Mesenchymal stem cell (in vitro differentiated cells and primary cell): ENCODE measurements around the gene DLG4.
A peak's percentile ranks its signal among the peaks of the same experiment; 100 is the strongest.

ENCODE experiments used
- DNase-seq: peaks from one replicate; pipeline ENCODE4 v3.0.0-alpha.2; 2013
- H2AFZ ChIP-seq: one replicate; pipeline ENCODE4 v1.6.1; 2013; ENCODE audit warnings: low read depth, mild to moderate bottlenecking, control low read depth, inconsistent platforms, low read length, moderate library complexity
- H2AK5ac ChIP-seq: 2 replicates; pipeline ENCODE4 v1.6.1; 2013; ENCODE audit warnings: low read length, moderate library complexity, mild to moderate bottlenecking, inconsistent platforms; ENCODE audit not compliant: severe bottlenecking
- H2BK120ac ChIP-seq: one replicate; pipeline ENCODE4 v1.6.1; 2013; ENCODE audit warnings: low read depth, mild to moderate bottlenecking, inconsistent platforms, low read length, moderate library complexity
- H2BK12ac ChIP-seq, 2 experiments: one replicate each; pipeline ENCODE4 v1.6.1; 2013; ENCODE audit warnings: inconsistent platforms in 2 of 2, low read length in 2 of 2, mild to moderate bottlenecking in 2 of 2, moderate library complexity in 2 of 2, control low read depth in 1 of 2
- H2BK15ac ChIP-seq: one replicate; pipeline ENCODE4 v1.6.1; 2013; ENCODE audit warnings: mild to moderate bottlenecking, low read depth, inconsistent platforms; ENCODE audit not compliant: poor library complexity, severe bottlenecking
- H2BK5ac ChIP-seq: 2 replicates; pipeline ENCODE4 v1.6.1; 2013; ENCODE audit warnings: low read depth, mild to moderate bottlenecking, low read length, control low read depth, inconsistent platforms; ENCODE audit not compliant: poor library complexity, severe bottlenecking
- H3K14ac ChIP-seq, 2 experiments: one replicate each; pipeline ENCODE4 v1.6.1; 2013; ENCODE audit warnings: inconsistent platforms in 2 of 2, low read length in 2 of 2, control low read depth in 1 of 2, mild to moderate bottlenecking in 1 of 2, moderate library complexity in 1 of 2
- H3K18ac ChIP-seq, 2 experiments: one replicate each; pipeline ENCODE4 v1.6.1; 2013; ENCODE audit warnings: inconsistent platforms in 2 of 2, low read length in 2 of 2, control low read depth in 1 of 2, low read depth in 1 of 2, mild to moderate bottlenecking in 1 of 2
- H3K23ac ChIP-seq, 2 experiments: one replicate each; pipeline ENCODE4 v1.6.1; 2013; ENCODE audit warnings: inconsistent platforms in 2 of 2, low read length in 2 of 2, mild to moderate bottlenecking in 2 of 2, moderate library complexity in 2 of 2, control low read depth in 1 of 2
- H3K27ac ChIP-seq: 2 replicates; pipeline ENCODE4 v1.5.1; 2013; ENCODE audit warnings: mild to moderate bottlenecking, moderate library complexity, low read length, control low read depth, inconsistent platforms; ENCODE audit not compliant: poor library complexity, severe bottlenecking
- H3K27me3 ChIP-seq, 2 experiments: 2 replicates each; pipeline versions ENCODE4 v1.6.1 to v1.7.0; 2013; ENCODE audit warnings: low read length in 2 of 2, mild to moderate bottlenecking in 2 of 2, moderate library complexity in 2 of 2, control low read depth in 1 of 2, inconsistent platforms in 1 of 2; ENCODE audit not compliant: control insufficient read depth in 1 of 2, insufficient read depth in 1 of 2
- H3K36me3 ChIP-seq, 2 experiments: 2 replicates each; pipeline versions ENCODE4 v1.6.1 to v1.7.0; 2013; ENCODE audit warnings: low read length in 2 of 2, control low read depth in 1 of 2, inconsistent platforms in 1 of 2, low read depth in 1 of 2, mild to moderate bottlenecking in 1 of 2; ENCODE audit not compliant: insufficient read depth in 2 of 2, control insufficient read depth in 1 of 2
- H3K4ac ChIP-seq, 2 experiments: one replicate each; pipeline ENCODE4 v1.6.1; 2013; ENCODE audit warnings: inconsistent platforms in 2 of 2, low read length in 2 of 2, mild to moderate bottlenecking in 2 of 2, moderate library complexity in 2 of 2, control low read depth in 1 of 2, low read depth in 1 of 2
- H3K4me1 ChIP-seq: 2 replicates; pipeline ENCODE4 v1.6.1; 2013; ENCODE audit warnings: low read depth, low read length, control low read depth; ENCODE audit not compliant: control insufficient read depth, insufficient read depth
- H3K4me2 ChIP-seq: 2 replicates; pipeline ENCODE4 v1.6.1; 2013; ENCODE audit warnings: low read length, mild to moderate bottlenecking, inconsistent platforms; ENCODE audit not compliant: poor library complexity, severe bottlenecking
- H3K4me3 ChIP-seq, 2 experiments: 2 replicates each; pipeline versions ENCODE4 v1.5.1 to v1.7.0; 2013; ENCODE audit warnings: low read length in 2 of 2, mild to moderate bottlenecking in 2 of 2, control low read depth in 1 of 2, low read depth in 1 of 2; ENCODE audit not compliant: insufficient read depth in 1 of 2
- H3K79me1 ChIP-seq: replicated peaks from 2 replicates; pipeline ENCODE4 v1.6.1; 2013; ENCODE audit warnings: mild to moderate bottlenecking, control low read depth, low read length, inconsistent platforms; ENCODE audit not compliant: poor library complexity, severe bottlenecking
- H3K9ac ChIP-seq: 2 replicates; pipeline ENCODE4 v1.7.0; 2013; ENCODE audit warnings: mild to moderate bottlenecking, low read length, moderate library complexity
- H3K9me3 ChIP-seq: 2 replicates; pipeline ENCODE4 v1.7.0; 2013; ENCODE audit warnings: mild to moderate bottlenecking, low read length; ENCODE audit not compliant: control insufficient read depth
- H4K8ac ChIP-seq: one replicate; pipeline ENCODE4 v1.6.1; 2013; ENCODE audit warnings: inconsistent platforms, mild to moderate bottlenecking, low read length, moderate library complexity
- H4K91ac ChIP-seq: one replicate; pipeline ENCODE4 v1.6.1; 2013; ENCODE audit warnings: mild to moderate bottlenecking, low read length, inconsistent platforms
- WGBS: methylation state at CpG from one replicate; pipeline ENCODE4 v1.1.7; 2013; ENCODE audit warnings: mixed read lengths; 5-methylcytosine and 5-hydroxymethylcytosine counted together

DLG4 gene

GRCh38 chr17:7214300-7215135, 5.1 kb downstream of the DLG4 start:
- H2BK15ac ChIP-seq = no peak overlapping the region
- no peak overlapping the region for H2BK12ac ChIP-seq
- peak; percentile 98 for DNase-seq
- H3K27ac ChIP-seq = peak overlapping the region; percentile 45
- H3K27me3 ChIP-seq = no peaks in the 10 kb centered on the region
- H3K4me1 ChIP-seq = peaks cover 40% of the 10 kb centered on the region
- no peaks in the 10 kb centered on the region for H3K9me3 ChIP-seq
- H3K9ac ChIP-seq = peak overlapping the region; percentile 89
- H3K4ac ChIP-seq = no peak overlapping the region
- H3K4me3 ChIP-seq = peak overlapping the region; percentile 51 to 82
- H2BK5ac ChIP-seq = no peak overlapping the region
- H3K18ac ChIP-seq = peak overlapping the region; percentile 26 to 42
- no peak overlapping the region for H3K14ac ChIP-seq
- H4K91ac ChIP-seq = no peak overlapping the region
- no peak overlapping the region for H4K8ac ChIP-seq
- no peak overlapping the region for H2AFZ ChIP-seq
- H2BK120ac ChIP-seq = no peak overlapping the region
- no peak overlapping the region for H3K23ac ChIP-seq
- peaks cover 1 to 3% of the 10 kb centered on the region in 2 experiments for H3K36me3 ChIP-seq
- WGBS = under 1% methylated on average over 45 of the region's 45 CpGs
- H3K4me2 ChIP-seq = peak overlapping the region; percentile 84
- H3K79me1 ChIP-seq = peaks cover 23% of the 10 kb centered on the region
- H2AK5ac ChIP-seq = no peak overlapping the region

GRCh38 chr17:7213895-7214299, 5.7 kb downstream of the DLG4 start:
- Histone ChIP-seq H4K8ac (no peak overlapping the region), H3K36me3 (peaks cover 3 to 7% of the 10 kb centered on the region in 2 experiments), H3K79me1 (peaks cover 22% of the 10 kb centered on the region), H2AK5ac (no peak overlapping the region), H3K9me3 (no peaks in the 10 kb centered on the region), H2BK120ac (no peak overlapping the region), H3K4me1 (peaks cover 35% of the 10 kb centered on the region), H3K27ac (no peak overlapping the region), H3K4me3 (peak overlapping the region; percentile 41 to 82), H3K4ac (no peak overlapping the region), H4K91ac (no peak overlapping the region), H3K27me3 (no peaks in the 10 kb centered on the region), H3K14ac (no peak overlapping the region), H3K4me2 (peak overlapping the region; percentile 84), H3K9ac (peak overlapping the region; percentile 89), H2AFZ (no peak overlapping the region), H3K18ac (peak overlapping the region in 1 of 2 experiments; percentile 42), H2BK15ac (no peak overlapping the region), H2BK5ac (no peak overlapping the region), H2BK12ac (no peak overlapping the region), H3K23ac (no peak overlapping the region)
- 7% methylated on average over 13 of the region's 15 CpGs for WGBS
- DNase-seq = peak; percentile 95

GRCh38 chr17:7211491-7212273, 8.0 kb downstream of the DLG4 start:
- DNase-seq = no peak
- no peaks in the 10 kb centered on the region for H3K9me3 ChIP-seq
- peaks cover 3 to 27% of the 10 kb centered on the region in 2 experiments for H3K36me3 ChIP-seq
- no peak overlapping the region for H4K8ac ChIP-seq
- no peak overlapping the region for H3K4me3 ChIP-seq
- WGBS = 36% methylated on average over 24 of the region's 37 CpGs
- no peak overlapping the region for H3K14ac ChIP-seq
- peak overlapping the region; percentile 73 for H3K9ac ChIP-seq
- H4K91ac ChIP-seq = no peak overlapping the region
- H2AFZ ChIP-seq = no peak overlapping the region
- H3K4me2 ChIP-seq = no peak overlapping the region
- H3K79me1 ChIP-seq = peaks cover 32% of the 10 kb centered on the region
- H3K18ac ChIP-seq = no peak overlapping the region
- H2AK5ac ChIP-seq = no peak overlapping the region
- no peak overlapping the region for H3K4ac ChIP-seq
- no peak overlapping the region for H3K27ac ChIP-seq
- peak overlapping the region in 1 of 2 experiments; percentile 35 for H2BK12ac ChIP-seq
- no peak overlapping the region for H3K23ac ChIP-seq
- H3K4me1 ChIP-seq = peaks cover 30% of the 10 kb centered on the region
- H2BK120ac ChIP-seq = no peak overlapping the region
- no peak overlapping the region for H2BK15ac ChIP-seq
- no peaks in the 10 kb centered on the region for H3K27me3 ChIP-seq
- H2BK5ac ChIP-seq = no peak overlapping the region
